Occipital lobe (tissue), 2 donors: Measurements from ENCODE around the gene TMEM128. TPM values are rescaled to one million over a fixed set of nuclear protein-coding genes. Genes with fewer than 3 reads are reported as not detected.
"Not testable (repeated sequence)": the region's sequence is repeated elsewhere in the genome, so short reads cannot be mapped to it uniquely, and the experiment has no call there.

Experiments used
- DNase-seq: peaks from one replicate; lab custom pipeline; 2025; lab: John Stamatoyannopoulos, UW
- total RNA-seq: library from RNA; depleted of rRNA; stranded (reverse); fragments of >200 nt; gene quantifications from one replicate; pipeline ENCODE4 v1.2.3, GENCODE V29; 2014

The TMEM128 gene
- total RNA-seq, 1 donor from 2014 or later, result 44.3 TPM

DNA sequence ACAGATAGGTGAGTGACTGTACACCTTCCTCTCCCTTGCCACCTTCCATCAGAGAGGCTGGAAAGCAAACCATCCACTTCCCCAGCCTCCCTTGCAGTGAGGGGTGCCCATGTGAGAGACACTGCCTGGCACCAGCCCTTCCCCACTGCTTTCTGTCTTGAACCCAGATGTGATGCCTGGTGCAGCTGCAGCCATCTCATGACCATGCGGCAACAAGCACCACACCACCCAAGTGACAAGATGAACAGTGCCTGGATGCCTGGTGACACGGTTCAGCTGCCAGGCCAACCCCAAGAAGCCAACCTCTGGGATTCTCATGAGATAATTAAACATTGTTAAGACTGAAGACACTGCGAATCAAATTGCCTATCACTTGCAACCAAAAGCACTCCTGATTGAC lies 52.7 kb downstream of the TMEM128 start:
- no peak for DNase-seq

- not testable (repeated sequence) for DNase-seq
Observed at GRCh38 chr4:4188557-4188956, 59.5 kb downstream of the TMEM128 start.

Other genes with a start within 250 kb of the TMEM128 start
- gene OTOP1, start 21.3 kb downstream of the TMEM128 start, total RNA-seq, result not detected
- gene LYAR, start 41.9 kb upstream of the TMEM128 start, total RNA-seq, result 9.4 TPM
- 8.4 TPM for gene ZBTB49, start 42.0 kb upstream of the TMEM128 start, total RNA-seq
- 218 TPM for gene NSG1, start 138.9 kb upstream of the TMEM128 start, total RNA-seq